IPS-20b (cell line): Measurements from ENCODE around the gene THSD4.

Experiments used
- H3K27ac ChIP-seq: one replicate; pipeline ENCODE4 v1.5.1; 2013; ENCODE audit warnings: low read length
- H3K27me3 ChIP-seq: 2 replicates; pipeline ENCODE4 v1.6.1; 2013; ENCODE audit warnings: mild to moderate bottlenecking, low read length, inconsistent platforms; ENCODE audit not compliant: insufficient read depth
- H3K36me3 ChIP-seq: 2 replicates; pipeline ENCODE4 v1.6.1; 2013; ENCODE audit warnings: low read depth, mild to moderate bottlenecking, inconsistent platforms, low read length, moderate library complexity; ENCODE audit not compliant: insufficient read depth
- H3K4me1 ChIP-seq: 2 replicates; pipeline ENCODE4 v1.6.1; 2013; ENCODE audit warnings: mild to moderate bottlenecking, control low read depth, inconsistent platforms, low read length, moderate library complexity; ENCODE audit not compliant: insufficient read depth
- H3K4me3 ChIP-seq: 2 replicates; pipeline ENCODE4 v1.5.1; 2013; ENCODE audit warnings: mild to moderate bottlenecking, low read length, inconsistent platforms
- H3K9ac ChIP-seq: 2 replicates; pipeline ENCODE4 v1.6.1; 2013; ENCODE audit warnings: low read depth, mild to moderate bottlenecking, inconsistent platforms, low read length, moderate library complexity
- H3K9me3 ChIP-seq: 2 replicates; pipeline ENCODE4 v1.6.1; 2013; ENCODE audit warnings: mild to moderate bottlenecking, low read depth, low read length, inconsistent platforms; ENCODE audit not compliant: insufficient read depth

THSD4 gene

DNA sequence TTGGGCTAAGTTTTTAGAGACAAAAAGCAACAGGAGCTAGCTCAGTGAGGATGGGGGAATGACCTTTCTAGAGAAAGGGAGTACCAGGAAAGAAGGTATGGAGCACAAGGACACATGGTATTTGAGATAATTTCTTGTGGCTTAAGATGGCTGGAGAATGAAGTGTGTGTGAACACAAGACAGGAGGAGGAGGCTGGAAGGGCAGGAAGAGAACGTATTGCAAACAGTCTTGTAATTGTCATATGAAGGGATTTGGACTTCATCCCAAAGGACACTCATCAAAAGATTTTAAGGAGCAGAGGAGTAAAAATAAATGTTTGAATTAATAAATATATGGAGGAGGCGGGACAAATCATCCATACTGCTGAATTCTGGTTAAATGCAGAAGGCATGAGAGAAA lies 426.5 kb downstream of the THSD4 start:
- H3K9ac ChIP-seq, result no peak overlapping the region

GRCh38 chr15:71542836-71543235 lies 427.6 kb downstream of the THSD4 start:
- 0 out of 2 replicates have a peak, but pooled peaks cover 2% of the 10 kb centered on the region for H3K4me1 ChIP-seq
- no peaks in the 10 kb centered on the region for H3K36me3 ChIP-seq
- no peak overlapping the region for H3K27ac ChIP-seq
- H3K27me3 ChIP-seq, result no peaks in the 10 kb centered on the region
- H3K9me3 ChIP-seq, result no peaks in the 10 kb centered on the region
- no peak overlapping the region for H3K4me3 ChIP-seq
- H3K9ac ChIP-seq, result no peak overlapping the region

More for the DNA sequence above, 426.5 kb downstream of the THSD4 start:
- Histone ChIP-seq H3K4me3 (no peak overlapping the region), H3K27ac (no peak overlapping the region), H3K4me1 (0 out of 2 replicates have a peak, but pooled peaks cover 2% of the 10 kb centered on the region), H3K9me3 (no peaks in the 10 kb centered on the region), H3K36me3 (no peaks in the 10 kb centered on the region), H3K27me3 (no peaks in the 10 kb centered on the region)

- peaks cover 5% of the 10 kb centered on the region; the same call in 1 of the 2 replicates for H3K4me1 ChIP-seq
- H3K9me3 ChIP-seq, result no peaks in the 10 kb centered on the region
- H3K27me3 ChIP-seq, result no peaks in the 10 kb centered on the region
- H3K27ac ChIP-seq, result no peak overlapping the region
- no peaks in the 10 kb centered on the region for H3K36me3 ChIP-seq
- H3K4me3 ChIP-seq, result no peak overlapping the region
- no peak overlapping the region for H3K9ac ChIP-seq
These were observed 428.1 kb downstream of the THSD4 start for GRCh38 chr15:71543413-71543812.

DNA sequence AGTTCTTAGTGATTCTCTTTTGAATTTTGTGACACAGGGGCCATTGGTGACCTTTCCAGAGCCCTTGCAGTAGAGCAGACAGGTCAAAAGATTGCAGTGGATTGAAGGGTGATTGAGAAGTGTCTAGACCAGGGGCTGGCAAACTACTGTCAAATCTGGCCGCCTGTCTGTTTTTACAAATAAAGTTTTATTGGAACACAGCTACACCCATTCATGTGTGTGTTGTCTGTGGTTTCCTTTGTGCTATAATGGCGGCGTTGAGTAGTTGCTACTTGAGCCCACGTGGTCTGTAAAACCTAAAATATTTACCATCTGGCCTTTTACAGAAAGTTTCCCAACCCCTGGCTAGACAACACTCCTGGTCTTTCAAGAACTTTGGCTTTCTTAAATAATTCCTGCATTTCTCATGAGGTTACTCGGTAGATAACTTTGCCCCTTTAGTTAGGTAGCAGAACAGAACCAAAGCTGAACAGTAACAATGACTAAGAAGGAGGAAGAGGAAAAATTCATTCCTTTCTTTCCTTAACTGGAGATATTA lies 430.0 kb downstream of the THSD4 start:
- no peaks in the 10 kb centered on the region for H3K27me3 ChIP-seq
- H3K4me3 ChIP-seq, result no peak overlapping the region
- no peak overlapping the region for H3K9ac ChIP-seq
- peaks cover 3% of the 10 kb centered on the region; the same call in 1 of the 2 replicates for H3K4me1 ChIP-seq
- no peaks in the 10 kb centered on the region for H3K36me3 ChIP-seq
- no peaks in the 10 kb centered on the region for H3K9me3 ChIP-seq
- H3K27ac ChIP-seq, result no peak overlapping the region

DNA sequence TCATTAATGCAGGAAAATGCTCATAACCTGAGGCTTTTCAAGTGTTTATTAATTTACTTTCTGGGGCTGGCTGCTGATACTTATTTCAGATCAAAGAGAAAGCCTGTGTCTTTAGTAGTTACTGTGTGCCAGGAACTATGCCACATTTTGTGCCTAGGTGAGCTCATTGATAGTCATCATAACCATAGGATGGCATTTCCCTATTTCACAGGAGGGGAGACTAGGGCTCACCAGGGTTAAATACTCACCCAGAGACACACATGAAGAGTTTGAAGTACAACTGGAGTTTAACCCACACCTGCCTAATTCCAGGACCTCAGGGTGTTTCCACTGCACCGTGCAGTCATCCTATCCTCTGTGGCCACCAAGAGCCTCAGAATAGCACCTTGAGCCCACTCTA lies 430.7 kb downstream of the THSD4 start:
- Histone ChIP-seq H3K36me3 (no peaks in the 10 kb centered on the region), H3K9me3 (no peaks in the 10 kb centered on the region), H3K27me3 (no peaks in the 10 kb centered on the region), H3K27ac (no peak overlapping the region), H3K9ac (no peak overlapping the region), H3K4me1 (peaks cover 3% of the 10 kb centered on the region; the same call in 1 of the 2 replicates), H3K4me3 (no peak overlapping the region)

- Histone ChIP-seq H3K36me3 (no peaks in the 10 kb centered on the region), H3K4me3 (no peak overlapping the region), H3K9ac (no peak overlapping the region), H3K4me1 (peaks cover 3% of the 10 kb centered on the region; the same call in 1 of the 2 replicates), H3K27me3 (no peaks in the 10 kb centered on the region), H3K9me3 (no peaks in the 10 kb centered on the region), H3K27ac (no peak overlapping the region)
These were observed 431.7 kb downstream of the THSD4 start for GRCh38 chr15:71547011-71547410.

- no peak overlapping the region for H3K27ac ChIP-seq
- H3K4me3 ChIP-seq, result no peak overlapping the region
- H3K4me1 ChIP-seq, result peaks cover 3% of the 10 kb centered on the region; the same call in 1 of the 2 replicates
- H3K9me3 ChIP-seq, result no peaks in the 10 kb centered on the region
- H3K27me3 ChIP-seq, result no peaks in the 10 kb centered on the region
- no peaks in the 10 kb centered on the region for H3K36me3 ChIP-seq
- no peak overlapping the region for H3K9ac ChIP-seq
These were observed 433.1 kb downstream of the THSD4 start for GRCh38 chr15:71548401-71548807.

DNA sequence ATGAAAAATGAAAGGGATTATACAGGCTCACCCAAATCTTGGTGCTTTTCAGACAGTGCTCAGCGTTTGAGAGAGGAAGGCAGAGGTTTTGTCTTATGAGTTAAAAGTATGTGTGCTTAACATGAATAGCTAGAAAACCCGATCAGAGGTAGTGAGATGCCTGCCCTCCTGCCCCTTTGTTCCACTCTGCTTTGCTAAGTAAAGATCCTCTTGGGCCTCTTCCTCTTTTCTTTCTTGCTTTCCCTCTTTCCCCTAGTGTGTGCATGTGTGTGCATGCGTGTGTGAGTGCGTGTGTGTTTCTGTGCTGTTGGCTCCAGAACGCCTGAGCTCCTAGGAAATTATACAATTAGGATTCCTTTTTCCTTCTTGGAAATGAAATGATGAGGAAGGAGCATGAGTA lies 433.8 kb downstream of the THSD4 start:
- Histone ChIP-seq H3K4me1 (peaks cover 3% of the 10 kb centered on the region; the same call in 1 of the 2 replicates), H3K9ac (no peak overlapping the region), H3K27ac (no peak overlapping the region), H3K27me3 (no peaks in the 10 kb centered on the region), H3K4me3 (no peak overlapping the region), H3K36me3 (no peaks in the 10 kb centered on the region), H3K9me3 (no peaks in the 10 kb centered on the region)

DNA sequence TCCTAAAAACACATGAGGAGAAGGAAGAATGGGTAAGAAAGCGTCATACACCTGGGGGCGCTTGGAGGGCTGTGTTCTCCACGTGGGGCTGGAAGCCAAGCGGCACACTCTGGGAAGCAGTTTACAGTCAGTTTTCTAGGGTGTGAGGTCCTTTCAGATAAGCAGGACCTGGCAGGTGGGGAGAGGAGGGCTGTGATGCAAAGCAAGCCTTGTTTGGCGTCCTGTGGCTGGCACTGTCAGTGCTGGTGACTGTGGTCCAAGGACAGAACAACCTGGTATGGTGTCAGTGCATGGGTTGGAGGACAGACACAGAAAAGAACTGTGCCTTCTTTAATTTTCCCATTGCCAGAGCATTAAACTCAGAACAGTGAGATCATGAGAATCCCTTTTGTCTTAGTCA lies 434.4 kb downstream of the THSD4 start:
- H3K4me1 ChIP-seq, result peaks cover 3% of the 10 kb centered on the region; the same call in 1 of the 2 replicates
- no peaks in the 10 kb centered on the region for H3K27me3 ChIP-seq

GRCh38 chr15:71551566-71551965 lies 436.3 kb downstream of the THSD4 start:
- H3K27ac ChIP-seq, result no peak overlapping the region
- H3K4me3 ChIP-seq, result no peak overlapping the region
- no peaks in the 10 kb centered on the region for H3K36me3 ChIP-seq
- peaks cover 3% of the 10 kb centered on the region; the same call in 1 of the 2 replicates for H3K4me1 ChIP-seq
- H3K9ac ChIP-seq, result no peak overlapping the region
- H3K27me3 ChIP-seq, result no peaks in the 10 kb centered on the region
- no peaks in the 10 kb centered on the region for H3K9me3 ChIP-seq

More for the DNA sequence above, 434.4 kb downstream of the THSD4 start:
- H3K9ac ChIP-seq, result no peak overlapping the region
- H3K4me3 ChIP-seq, result no peak overlapping the region
- H3K27ac ChIP-seq, result no peak overlapping the region
- H3K9me3 ChIP-seq, result no peaks in the 10 kb centered on the region
- H3K36me3 ChIP-seq, result no peaks in the 10 kb centered on the region

- Histone ChIP-seq H3K9me3 (no peaks in the 10 kb centered on the region), H3K9ac (no peak overlapping the region), H3K36me3 (no peaks in the 10 kb centered on the region), H3K4me3 (no peak overlapping the region), H3K27me3 (no peaks in the 10 kb centered on the region), H3K27ac (no peak overlapping the region), H3K4me1 (0 out of 2 replicates have a peak, but pooled peaks cover 3% of the 10 kb centered on the region)
These were observed 443.8 kb downstream of the THSD4 start for GRCh38 chr15:71559098-71559497.

- Histone ChIP-seq H3K27me3 (no peaks in the 10 kb centered on the region), H3K4me3 (no peak overlapping the region), H3K9ac (no peak overlapping the region), H3K9me3 (no peaks in the 10 kb centered on the region), H3K27ac (no peak overlapping the region), H3K4me1 (0 out of 2 replicates have a peak, but pooled peaks cover 3% of the 10 kb centered on the region), H3K36me3 (no peaks in the 10 kb centered on the region)
These were observed 444.3 kb downstream of the THSD4 start for GRCh38 chr15:71559616-71560015.
